H1 (cell line): ENCODE data around the gene CAMTA1. TPM values are rescaled to one million over a fixed set of nuclear protein-coding genes. Genes with fewer than 3 reads are reported as not detected.

Source experiments
- CTCF ChIA-PET: fragments of 300-600 bp; sonication (Branson Sonifier 250); formaldehyde crosslinking; loops from one replicate; lab custom pipeline; 2021; ENCODE audit not compliant: partially characterized antibody; lab: Charles Lee
- POLR2A ChIA-PET: fragments of 300-600 bp; sonication (Branson Sonifier 250); formaldehyde crosslinking; loops from one replicate; lab custom pipeline; 2021; ENCODE audit warnings: inconsistent platforms; ENCODE audit not compliant: partially characterized antibody; lab: Charles Lee
- DNase-seq, 2 experiments: peaks; one replicate each; pipeline versions ENCODE4 v3.0.0 to v3.0.0-alpha.2; 2010 to 2022; ENCODE audit warnings: low spot score in 2 of 2, low read depth in 1 of 2, mixed read lengths in 1 of 2
- FAIRE-seq: peaks from 2 replicates; lab custom pipeline; 2011; peaks lifted over from hg19 to GRCh38; lab: Jason Lieb, UNC
- H2AFZ ChIP-seq: 2 replicates; pipeline ENCODE4 v1.8.1; 2012; ENCODE audit warnings: low read length, inconsistent platforms
- H2AK5ac ChIP-seq: 2 replicates; pipeline ENCODE4 v1.6.1; 2013; ENCODE audit warnings: low read depth, low read length
- H2BK120ac ChIP-seq: replicated peaks from 2 replicates; pipeline ENCODE3; 2013; ENCODE audit warnings: low read depth, low read length, inconsistent platforms
- H2BK12ac ChIP-seq: 2 replicates; pipeline ENCODE4 v1.6.1; 2013; ENCODE audit warnings: low read depth, low read length
- H2BK15ac ChIP-seq: 2 replicates; pipeline ENCODE4 v1.6.1; 2013; ENCODE audit warnings: low read length
- H2BK20ac ChIP-seq: 2 replicates; pipeline ENCODE4 v1.6.1; 2013; ENCODE audit warnings: low read length
- H2BK5ac ChIP-seq: 2 replicates; pipeline ENCODE4 v1.6.1; 2013; ENCODE audit warnings: low read depth, low read length
- H3K14ac ChIP-seq: 2 replicates; pipeline ENCODE4 v1.6.1; 2013; ENCODE audit warnings: inconsistent platforms; ENCODE audit not compliant: insufficient read length
- H3K18ac ChIP-seq: 2 replicates; pipeline ENCODE4 v1.6.1; 2013; ENCODE audit warnings: low read length; ENCODE audit errors: extremely low read depth
- H3K23ac ChIP-seq: 2 replicates; pipeline ENCODE4 v1.6.1; 2013; ENCODE audit warnings: inconsistent platforms; ENCODE audit not compliant: insufficient read length
- H3K23me2 ChIP-seq: 2 replicates; pipeline ENCODE4 v1.6.1; 2013; ENCODE audit warnings: low read depth, low read length
- H3K27ac ChIP-seq: 2 replicates; pipeline ENCODE4 v1.6.1; 2011; ENCODE audit warnings: low read depth, low read length, inconsistent platforms
- H3K27me3 ChIP-seq, 4 experiments: replicated peaks in 1 of 4; 1 replicate in 1 of 4; 2 replicates in 3 of 4; pipeline versions ENCODE4 v1.6.1 to v1.8.1; 2011 to 2013; ENCODE audit warnings: low read length in 3 of 4, mild to moderate bottlenecking in 3 of 4, inconsistent platforms in 2 of 4, mixed read lengths in 2 of 4, moderate library complexity in 1 of 4; ENCODE audit not compliant: control insufficient read depth in 3 of 4, insufficient read depth in 3 of 4; ENCODE audit errors: extremely low read depth in 1 of 4
- H3K36me3 ChIP-seq, 4 experiments: 2 replicates each; pipeline versions ENCODE4 v1.6.1 to v1.8.1; 2011 to 2013; ENCODE audit warnings: mild to moderate bottlenecking in 4 of 4, low read length in 3 of 4, moderate library complexity in 2 of 4, control low read depth in 1 of 4, inconsistent platforms in 1 of 4; ENCODE audit not compliant: insufficient read depth in 4 of 4, control insufficient read depth in 2 of 4
- H3K4ac ChIP-seq: replicated peaks from 2 replicates; pipeline ENCODE3; 2013; ENCODE audit warnings: low read length, low read depth, mixed read lengths, inconsistent platforms; ENCODE audit not compliant: insufficient read length
- H3K4me1 ChIP-seq, 4 experiments: replicated peaks in 1 of 4; 1 replicate in 1 of 4; 2 replicates in 3 of 4; pipeline versions ENCODE4 v1.6.1 to v1.8.1; 2011 to 2013; ENCODE audit warnings: low read length in 3 of 4, inconsistent platforms in 2 of 4, mixed read lengths in 1 of 4; ENCODE audit not compliant: insufficient read depth in 4 of 4, control insufficient read depth in 3 of 4
- H3K4me2 ChIP-seq, 2 experiments: 2 replicates each; pipeline versions ENCODE4 v1.6.1 to v1.8.1; 2011 to 2013; ENCODE audit warnings: low read depth in 2 of 2, low read length in 2 of 2, control low read depth in 1 of 2, inconsistent platforms in 1 of 2, mild to moderate bottlenecking in 1 of 2; ENCODE audit not compliant: insufficient read depth in 1 of 2
- H3K4me3 ChIP-seq, 4 experiments: fragments of 200-600, 300-600 bp in 1 of 4; sonication (generic), shearing (Covaris generic), sonication (Bioruptor Twin) in 1 of 4; 2 replicates each; pipeline versions ENCODE4 v1.5.1 to v1.8.1; 2011 to 2016; ENCODE audit warnings: low read length in 4 of 4, low read depth in 3 of 4, control low read depth in 2 of 4, inconsistent platforms in 2 of 4, mild to moderate bottlenecking in 2 of 4, mixed read lengths in 1 of 4, moderate library complexity in 1 of 4; ENCODE audit not compliant: insufficient read depth in 2 of 4; ENCODE audit errors: extremely low read depth in 1 of 4
- H3K56ac ChIP-seq: replicated peaks from 2 replicates; pipeline ENCODE3; 2013; ENCODE audit warnings: low read depth, mild to moderate bottlenecking, mixed read lengths, low read length, inconsistent platforms; ENCODE audit not compliant: insufficient read length
- H3K79me1 ChIP-seq: 2 replicates; pipeline ENCODE4 v1.6.1; 2013; ENCODE audit warnings: low read depth, low read length, control low read depth
- H3K79me2 ChIP-seq, 2 experiments: 2 replicates each; pipeline versions ENCODE4 v1.6.1 to v1.8.1; 2012 to 2013; ENCODE audit warnings: low read length in 2 of 2, mild to moderate bottlenecking in 2 of 2, inconsistent platforms in 1 of 2; ENCODE audit not compliant: insufficient read depth in 2 of 2, control insufficient read depth in 1 of 2
- H3K9ac ChIP-seq, 4 experiments: replicated peaks in 1 of 4; 1 replicate in 1 of 4; 2 replicates in 3 of 4; pipeline versions ENCODE4 v1.6.1 to v1.8.1; 2011 to 2013; ENCODE audit warnings: low read depth in 3 of 4, low read length in 3 of 4, control low read depth in 2 of 4, mild to moderate bottlenecking in 2 of 4, moderate library complexity in 2 of 4, inconsistent platforms in 1 of 4; ENCODE audit errors: extremely low read depth in 1 of 4
- H3K9me3 ChIP-seq, 2 experiments: 2 replicates each; pipeline versions ENCODE4 v1.6.1 to v1.8.1; 2012 to 2013; ENCODE audit warnings: mild to moderate bottlenecking in 2 of 2, moderate library complexity in 2 of 2, control low read depth in 1 of 2, inconsistent platforms in 1 of 2, low read depth in 1 of 2, low read length in 1 of 2, mixed read lengths in 1 of 2; ENCODE audit not compliant: insufficient read depth in 2 of 2
- H4K20me1 ChIP-seq, 2 experiments: replicated peaks in 1 of 2; 2 replicates each; pipeline versions ENCODE3 to v1.8.1; 2011 to 2013; ENCODE audit warnings: inconsistent platforms in 2 of 2, low read length in 2 of 2, mild to moderate bottlenecking in 1 of 2; ENCODE audit not compliant: insufficient read depth in 2 of 2, control insufficient read depth in 1 of 2
- H4K5ac ChIP-seq: 2 replicates; pipeline ENCODE4 v1.6.1; 2013; ENCODE audit warnings: low read length, low read depth, mixed read lengths, inconsistent platforms; ENCODE audit not compliant: insufficient read length
- H4K8ac ChIP-seq: 2 replicates; pipeline ENCODE4 v1.8.0; 2013; ENCODE audit warnings: mild to moderate bottlenecking, moderate library complexity, low read length, inconsistent platforms; ENCODE audit not compliant: insufficient read depth; ENCODE audit errors: extremely low read depth
- H4K91ac ChIP-seq: replicated peaks from 2 replicates; pipeline ENCODE3; 2013; ENCODE audit warnings: low read length, mixed read lengths, inconsistent platforms; ENCODE audit not compliant: insufficient read length
- CEBPB ChIP-seq: IDR thresholded peaks from 2 replicates; pipeline ENCODE4 v1.6.1; 2012; ENCODE audit warnings: low read depth, low read length
- GABPA ChIP-seq: IDR thresholded peaks from 2 replicates; pipeline ENCODE4 v1.6.1; 2011; ENCODE audit warnings: mild to moderate bottlenecking, low read length, moderate library complexity, borderline replicate concordance; ENCODE audit not compliant: insufficient read depth
- JUN ChIP-seq: IDR thresholded peaks from 2 replicates; pipeline ENCODE4 v1.6.1; 2011; ENCODE audit warnings: low read depth, mild to moderate bottlenecking, improper control_type of control experiment, low read length
- RAD21 ChIP-seq, 2 experiments: IDR thresholded peaks in 1 of 2; conservative IDR thresholded peaks in 1 of 2; 2 replicates each; pipeline ENCODE4 v1.6.1; 2011; ENCODE audit warnings: low read depth in 2 of 2, low read length in 2 of 2, improper control_type of control experiment in 1 of 2, inconsistent platforms in 1 of 2, mild to moderate bottlenecking in 1 of 2, moderate library complexity in 1 of 2
- WGBS, 2 experiments: shearing (Covaris generic) in 1 of 2; methylation state at CpG; one replicate each; pipeline versions ENCODE4 v1.1.6 to v1.1.7; 2013 to 2015; ENCODE audit warnings: low lambda C conversion rate in 2 of 2, mixed read lengths in 2 of 2, inconsistent platforms in 1 of 2, low coverage in 1 of 2, missing lambda C conversion rate in 1 of 2; ENCODE audit not compliant: insufficient replicate concordance in 2 of 2, insufficient coverage in 1 of 2, insufficient read length in 1 of 2; ENCODE audit errors: extremely low coverage in 1 of 2, missing lambda C conversion rate in 1 of 2; 5-methylcytosine and 5-hydroxymethylcytosine counted together
- polyA plus RNA-seq, 7 experiments: library from polyadenylated mRNA; depleted of rRNA in 3 of 7; stranded (reverse) in 5 of 7; unstranded in 2 of 7; fragments of >200 nt in 5 of 7; fragments of 200-250 nt in 2 of 7; gene quantifications; 1 replicate in 5 of 7; 2 replicates in 1 of 7; 4 replicates in 1 of 7; pipeline versions ENCODE4 v1.2.1 to v1.2.3, GENCODE V29; 2011 to 2013; ENCODE audit warnings: missing spikeins in 2 of 7, mixed read lengths in 2 of 7
- total RNA-seq: library from RNA; stranded (reverse); fragmentation: NEBNext Ultra II Directional; extraction: Animal tissue kit (Norgen Biotek cat#: 25700); gene quantifications from 2 replicates; pipeline ENCODE4 v1.2.1, GENCODE V29; 2021

Gene CAMTA1
- total and polyA plus RNA-seq, 2 of the 8 experiments (the other 6 are each of a cell fraction or from before 2014, with no cell fraction given): 65.0 to 119 TPM

DNA sequence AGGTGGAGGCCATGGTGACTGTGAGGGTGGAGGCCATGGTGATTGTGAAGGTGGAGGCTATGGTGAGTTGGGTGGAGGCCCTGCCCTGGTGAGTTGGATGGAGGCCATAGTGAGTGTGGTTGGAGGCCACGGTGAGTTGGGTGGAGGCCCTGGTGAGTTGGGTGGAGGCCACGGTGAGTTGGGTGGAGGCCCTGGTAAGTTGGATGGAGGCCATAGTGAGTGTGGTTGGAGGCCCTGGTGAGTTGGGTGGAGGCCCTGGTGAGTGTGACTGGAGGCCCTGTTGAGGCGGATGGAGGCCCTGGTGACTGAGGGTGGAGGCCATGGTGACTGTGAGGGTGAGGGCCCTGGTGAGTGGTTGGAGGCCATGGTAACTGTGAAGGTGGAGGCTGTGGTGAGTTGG lies 860.9 kb downstream of the CAMTA1 start:
- H3K9me3 ChIP-seq: 0 out of 4 replicates have a peak, but pooled peaks cover 0 to 3% of the 10 kb centered on the region in 2 experiments
- no peaks in the 10 kb centered on the region for H3K79me2 ChIP-seq
- no peak overlapping the region for H2BK5ac ChIP-seq
- no peaks in the 10 kb centered on the region for H3K36me3 ChIP-seq
- H4K91ac ChIP-seq: no peak overlapping the region
- H2BK12ac ChIP-seq: 0 out of 2 replicates have a peak overlapping the region, but pooled peaks have one; percentile 68
- 0 out of 2 replicates have a peak overlapping the region, but pooled peaks have one; percentile 53 for H2AK5ac ChIP-seq
- H3K27ac ChIP-seq: no peak overlapping the region
- 82% methylated on average over 3 of the region's 3 CpGs; no CpG with 5 or more reads in 1 of the 2 experiments for WGBS, 2 experiments
- H3K4me1 ChIP-seq: peaks cover 0 to 2% (median 0%) of the 10 kb centered on the region in 4 experiments; a peak in 1 of 7 replicates
- no peak overlapping the region for H2AFZ ChIP-seq
- H2BK20ac ChIP-seq: no peak overlapping the region; the same call in 1 of the 2 replicates
- no peak overlapping the region for H4K5ac ChIP-seq
- no peaks in the 10 kb centered on the region for H4K20me1 ChIP-seq
- no peak overlapping the region for H3K14ac ChIP-seq
- TF ChIP-seq JUN (no peak), CEBPB (no peak), RAD21 (IDR thresholded peaks at IDR 0.05 in 1 of 2, conservative IDR thresholded peaks at IDR 0.05 in 1 of 2; ENCODE audit: low read depth in 2 of 2, low read length in 2 of 2) (no peak), GABPA (no peak)
- TF ChIP-seq, all 59 proteins: peak for 0
- no peak overlapping the region for H3K4ac ChIP-seq
- no peak overlapping the region for H3K56ac ChIP-seq
- no peak overlapping the region for H3K18ac ChIP-seq
- no peak for FAIRE-seq
- no peak overlapping the region for H3K23ac ChIP-seq
- DNase-seq: no peak
- H3K4me3 ChIP-seq: no peak overlapping the region
- CTCF ChIA-PET: interaction anchor here (2.5 kb wide), 1 partner anchor 94 kb away, joined by 11 read pairs; no protein-coding TSS in a partner anchor
- peak overlapping the region; percentile 38 for H4K8ac ChIP-seq
- H2BK15ac ChIP-seq: peak overlapping the region; percentile 92; the same call in 1 of the 2 replicates
- H3K79me1 ChIP-seq: no peaks in the 10 kb centered on the region
- no peaks in the 10 kb centered on the region for H3K23me2 ChIP-seq
- POLR2A ChIA-PET: no interaction called here
- H2BK120ac ChIP-seq: no peak overlapping the region
- no peak overlapping the region for H3K4me2 ChIP-seq
- H3K9ac ChIP-seq: no peak overlapping the region
- no peaks in the 10 kb centered on the region for H3K27me3 ChIP-seq
